ENCODE measurements around the gene KIR2DL1.

DNA sequence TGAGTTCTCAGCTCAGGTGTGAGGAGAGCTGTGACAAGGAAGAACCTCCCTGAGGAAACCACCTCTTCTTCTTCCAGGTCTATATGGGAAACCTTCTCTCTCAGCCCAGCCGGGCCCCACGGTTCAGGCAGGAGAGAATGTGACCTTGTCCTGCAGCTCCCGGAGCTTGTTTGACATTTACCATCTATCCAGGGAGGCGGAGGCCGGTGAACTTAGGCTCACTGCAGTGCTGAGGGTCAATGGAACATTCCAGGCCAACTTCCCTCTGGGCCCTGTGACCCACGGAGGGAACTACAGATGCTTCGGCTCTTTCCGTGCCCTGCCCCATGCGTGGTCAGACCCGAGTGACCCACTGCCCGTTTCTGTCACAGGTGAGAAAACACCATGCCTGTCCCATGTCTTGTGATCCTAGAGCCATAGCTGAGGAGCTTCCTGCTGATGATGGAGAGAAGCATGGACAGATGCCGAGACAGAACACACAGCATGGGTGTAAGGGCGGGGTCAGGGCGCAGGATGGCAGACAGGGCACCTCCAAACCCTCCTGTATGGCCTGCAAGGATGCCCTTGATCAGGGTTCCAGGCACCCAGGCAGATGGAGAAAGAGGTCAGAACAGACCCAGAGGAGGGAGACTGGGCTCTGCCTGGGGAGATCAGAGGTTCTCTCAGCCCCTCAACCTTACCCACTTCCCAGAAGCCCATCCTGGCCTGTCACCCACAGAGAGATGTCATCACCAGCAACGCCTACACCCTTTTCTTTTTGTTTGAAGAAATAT, 40.0 kb upstream of the KIR2DL1 start:
- TF ChIP-seq CTCF (IDR thresholded peaks at IDR 0.05): no peak
- no peak for TF ChIP-seq EZH2phosphoT487 (IDR thresholded peaks at IDR 0.05)
